HepG2 (cell line): ENCODE results near the gene ZNF324B. TPM values are rescaled to one million over a fixed set of nuclear protein-coding genes. Genes with fewer than 3 reads are reported as not detected.

Experiments used
- ESRRA ChIP-seq: sonication (generic); formaldehyde crosslinking; IDR thresholded peaks from 2 replicates; pipeline ENCODE4 v1.5.1; 2020; ENCODE audit warnings: mild to moderate bottlenecking, low read depth, missing genetic modification reagents
- KDM1A ChIP-seq: IDR thresholded peaks from 2 replicates; pipeline ENCODE4 v1.6.1; 2016; ENCODE audit warnings: missing compliant biosample characterization
- KLF13 ChIP-seq: sonication (generic); formaldehyde crosslinking; IDR thresholded peaks from 2 replicates; pipeline ENCODE4 v1.4.0; 2020; ENCODE audit warnings: mild to moderate bottlenecking, missing genetic modification reagents
- MAZ ChIP-seq, 2 experiments: sonication (generic) in 1 of 2; formaldehyde crosslinking in 1 of 2; IDR thresholded peaks; 2 replicates each; pipeline versions ENCODE4 v1.5.0 to v1.6.1; 2012 to 2020; ENCODE audit warnings: low read depth in 2 of 2, mild to moderate bottlenecking in 2 of 2, borderline replicate concordance in 1 of 2, improper control_type of control experiment in 1 of 2, low read length in 1 of 2, missing genetic modification reagents in 1 of 2, moderate library complexity in 1 of 2
- MTF1 ChIP-seq: sonication (generic); formaldehyde crosslinking; IDR thresholded peaks from 2 replicates; pipeline ENCODE4 v1.5.0; 2020; ENCODE audit warnings: missing genetic modification reagents
- NFYC ChIP-seq: IDR thresholded peaks from 2 replicates; pipeline ENCODE4 v1.6.1; 2016; ENCODE audit warnings: missing genetic modification reagents, missing compliant biosample characterization
- ONECUT2 ChIP-seq: sonication (generic); formaldehyde crosslinking; IDR thresholded peaks from 2 replicates; pipeline ENCODE4 v1.4.0; 2020; ENCODE audit warnings: missing genetic modification reagents
- PHB2 ChIP-seq: fragments of 450-650 bp; IDR thresholded peaks from 2 replicates; pipeline ENCODE4 v1.6.1; 2018; ENCODE audit not compliant: partially characterized antibody
- SMAD1 ChIP-seq: sonication (generic); formaldehyde crosslinking; IDR thresholded peaks from 2 replicates; pipeline ENCODE4 v1.4.0; 2020; ENCODE audit warnings: missing genetic modification reagents, low read depth, mild to moderate bottlenecking, borderline replicate concordance
- YY1 ChIP-seq: IDR thresholded peaks from 2 replicates; pipeline ENCODE4 v1.6.1; 2011; ENCODE audit warnings: low read length, low read depth, moderate library complexity, mild to moderate bottlenecking; ENCODE audit not compliant: insufficient read depth, insufficient replicate concordance
- ZBTB7B ChIP-seq: sonication (generic); formaldehyde crosslinking; IDR thresholded peaks from 2 replicates; pipeline ENCODE4 v1.4.0; 2020; ENCODE audit warnings: missing genetic modification reagents
- ZNF12 ChIP-seq: sonication (generic); formaldehyde crosslinking; IDR thresholded peaks from 2 replicates; pipeline ENCODE4 v1.5.0; 2020; ENCODE audit warnings: missing genetic modification reagents
- ZNF20 ChIP-seq: sonication (generic); formaldehyde crosslinking; IDR thresholded peaks from 2 replicates; pipeline ENCODE4 v1.4.0; 2020; ENCODE audit warnings: mild to moderate bottlenecking, moderate library complexity, missing genetic modification reagents
- ZNF253 ChIP-seq: sonication (generic); formaldehyde crosslinking; IDR thresholded peaks from 2 replicates; pipeline ENCODE4 v1.8.0; 2022; ENCODE audit warnings: mild to moderate bottlenecking, missing genetic modification reagents, borderline replicate concordance
- ZNF761 ChIP-seq: sonication (generic); formaldehyde crosslinking; conservative IDR thresholded peaks from 2 replicates; pipeline ENCODE4 v1.4.0; 2020; ENCODE audit warnings: mild to moderate bottlenecking, missing genetic modification reagents
- ZNF816 ChIP-seq: sonication (generic); formaldehyde crosslinking; IDR thresholded peaks from 2 replicates; pipeline ENCODE4 v1.8.0; 2022; ENCODE audit warnings: missing genetic modification reagents, mild to moderate bottlenecking, borderline replicate concordance
- polyA plus RNA-seq, 8 experiments: library from polyadenylated mRNA; depleted of rRNA in 3 of 8; stranded (reverse) in 7 of 8; unstranded in 1 of 8; fragments of >200 nt; fragmentation: Illumina TruSeq in 4 of 8; extraction: Trizol in 4 of 8; gene quantifications; 2 replicates each; pipeline versions ENCODE4 v1.2.1 to v1.2.3, GENCODE V29; 2011 to 2016; ENCODE audit warnings: low read depth in 4 of 8, missing spikeins in 1 of 8, mixed read lengths in 1 of 8; ENCODE audit not compliant: insufficient read depth in 1 of 8
- total RNA-seq, 5 experiments: library from RNA; depleted of rRNA; stranded (reverse); fragments of >200 nt; fragmentation: Illumina TruSeq; extraction: Trizol; gene quantifications; 2 replicates each; pipeline ENCODE4 v1.2.3, GENCODE V29; 2016; ENCODE audit warnings: low read depth in 1 of 5
- TF ChIP-seq, protein P1 (sequence below): sonication (generic); formaldehyde crosslinking; IDR thresholded peaks from 2 replicates; pipeline ENCODE4 v1.4.0; 2020; ENCODE audit warnings: mild to moderate bottlenecking, missing genetic modification reagents
- TF ChIP-seq, protein P2 (sequence below), 2 experiments: sonication (generic) in 1 of 2; formaldehyde crosslinking in 1 of 2; IDR thresholded peaks; 2 replicates each; pipeline versions ENCODE4 v1.5.1 to v1.6.1; 2011 to 2020; ENCODE audit warnings: borderline replicate concordance in 1 of 2, low read depth in 1 of 2, low read length in 1 of 2, mild to moderate bottlenecking in 1 of 2, missing genetic modification reagents in 1 of 2, moderate library complexity in 1 of 2
- TF ChIP-seq, protein P3 (sequence below): IDR thresholded peaks from 2 replicates; pipeline ENCODE4 v1.6.1; 2016
- TF ChIP-seq, protein P4 (sequence below): sonication (generic); formaldehyde crosslinking; IDR thresholded peaks from 2 replicates; pipeline ENCODE4 v1.4.0; 2020; ENCODE audit warnings: mild to moderate bottlenecking, missing genetic modification reagents

ZNF324B gene
- total and polyA plus RNA-seq, 2 of the 13 experiments (the other 11 are each of a cell fraction or from before 2014, with no cell fraction given), result 0.53 to 3.0 TPM

DNA sequence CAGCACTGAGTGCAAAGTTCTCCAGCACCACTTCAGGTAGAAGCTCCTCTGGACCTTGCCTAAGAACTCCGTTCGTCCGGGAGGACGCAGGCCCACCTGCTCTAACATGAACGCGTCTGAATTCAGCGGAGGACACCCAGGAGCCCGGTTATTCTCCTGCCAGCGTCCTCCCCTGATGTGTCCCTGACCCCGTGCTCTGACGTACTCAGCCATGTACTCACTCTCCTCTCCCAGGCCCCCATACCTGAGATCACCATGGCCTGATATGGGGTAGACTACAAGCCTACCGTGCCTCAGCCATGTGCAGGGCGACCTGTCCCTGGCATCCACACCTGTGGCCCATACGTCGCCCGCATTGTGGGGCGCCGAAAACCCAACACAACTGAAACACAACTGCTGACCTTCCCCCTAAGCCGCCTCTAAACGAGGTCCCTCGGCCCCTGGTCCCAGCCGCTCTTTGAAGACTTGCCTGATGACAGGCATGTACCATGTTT lies 43.7 kb upstream of the ZNF324B start (continued):
- TF ChIP-seq, protein P1, sequence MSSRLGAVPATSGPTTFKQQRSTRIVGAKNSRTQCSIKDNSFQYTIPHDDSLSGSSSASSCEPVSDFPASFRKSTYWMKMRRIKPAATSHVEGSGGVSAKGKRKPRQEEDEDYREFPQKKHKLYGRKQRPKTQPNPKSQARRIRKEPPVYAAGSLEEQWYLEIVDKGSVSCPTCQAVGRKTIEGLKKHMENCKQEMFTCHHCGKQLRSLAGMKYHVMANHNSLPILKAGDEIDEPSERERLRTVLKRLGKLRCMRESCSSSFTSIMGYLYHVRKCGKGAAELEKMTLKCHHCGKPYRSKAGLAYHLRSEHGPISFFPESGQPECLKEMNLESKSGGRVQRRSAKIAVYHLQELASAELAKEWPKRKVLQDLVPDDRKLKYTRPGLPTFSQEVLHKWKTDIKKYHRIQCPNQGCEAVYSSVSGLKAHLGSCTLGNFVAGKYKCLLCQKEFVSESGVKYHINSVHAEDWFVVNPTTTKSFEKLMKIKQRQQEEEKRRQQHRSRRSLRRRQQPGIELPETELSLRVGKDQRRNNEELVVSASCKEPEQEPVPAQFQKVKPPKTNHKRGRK, result no peak; the same call in 1 of the 2 replicates
- TF ChIP-seq SMAD1 (CRISPR knock-in tag) (0 out of 2 replicates have a peak, but pooled peaks have one; percentile 21), ZNF20 (CRISPR knock-in tag) (no peak), KDM1A (CRISPR knock-in tag) (no peak), YY1 (no peak), MAZ (IDR thresholded peaks at IDR 0.05; ENCODE audit: borderline replicate concordance, low read depth, low read length) (0 out of 2 replicates have a peak, but pooled peaks have one; percentile 30), MAZ (CRISPR knock-in tag; IDR thresholded peaks at IDR 0.05; ENCODE audit: low read depth) (no peak), ONECUT2 (no peak), MTF1 (no peak), PHB2 (no peak), KLF13 (no peak), NFYC (CRISPR knock-in tag) (no peak), ZNF761 (CRISPR knock-in tag) (no peak), ZNF253 (CRISPR knock-in tag) (no peak), ZNF816 (CRISPR knock-in tag) (no peak), ESRRA (0 out of 2 replicates have a peak, but pooled peaks have one; percentile 13), ZBTB7B (peak; percentile 20; the same call in 1 of the 2 replicates), ZNF12 (CRISPR knock-in tag) (no peak)
- TF ChIP-seq, protein P2, sequence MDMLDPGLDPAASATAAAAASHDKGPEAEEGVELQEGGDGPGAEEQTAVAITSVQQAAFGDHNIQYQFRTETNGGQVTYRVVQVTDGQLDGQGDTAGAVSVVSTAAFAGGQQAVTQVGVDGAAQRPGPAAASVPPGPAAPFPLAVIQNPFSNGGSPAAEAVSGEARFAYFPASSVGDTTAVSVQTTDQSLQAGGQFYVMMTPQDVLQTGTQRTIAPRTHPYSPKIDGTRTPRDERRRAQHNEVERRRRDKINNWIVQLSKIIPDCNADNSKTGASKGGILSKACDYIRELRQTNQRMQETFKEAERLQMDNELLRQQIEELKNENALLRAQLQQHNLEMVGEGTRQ (IDR thresholded peaks at IDR 0.05; ENCODE audit: low read depth, low read length), result no peak
- TF ChIP-seq, protein P2 (CRISPR knock-in tag; IDR thresholded peaks at IDR 0.05; ENCODE audit: borderline replicate concordance), result no peak
- TF ChIP-seq, protein P3, sequence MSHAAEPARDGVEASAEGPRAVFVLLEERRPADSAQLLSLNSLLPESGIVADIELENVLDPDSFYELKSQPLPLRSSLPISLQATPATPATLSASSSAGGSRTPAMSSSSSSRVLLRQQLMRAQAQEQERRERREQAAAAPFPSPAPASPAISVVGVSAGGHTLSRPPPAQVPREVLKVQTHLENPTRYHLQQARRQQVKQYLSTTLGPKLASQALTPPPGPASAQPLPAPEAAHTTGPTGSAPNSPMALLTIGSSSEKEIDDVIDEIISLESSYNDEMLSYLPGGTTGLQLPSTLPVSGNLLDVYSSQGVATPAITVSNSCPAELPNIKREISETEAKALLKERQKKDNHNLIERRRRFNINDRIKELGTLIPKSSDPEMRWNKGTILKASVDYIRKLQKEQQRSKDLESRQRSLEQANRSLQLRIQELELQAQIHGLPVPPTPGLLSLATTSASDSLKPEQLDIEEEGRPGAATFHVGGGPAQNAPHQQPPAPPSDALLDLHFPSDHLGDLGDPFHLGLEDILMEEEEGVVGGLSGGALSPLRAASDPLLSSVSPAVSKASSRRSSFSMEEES (CRISPR knock-in tag), result no peak
- TF ChIP-seq, protein P4, sequence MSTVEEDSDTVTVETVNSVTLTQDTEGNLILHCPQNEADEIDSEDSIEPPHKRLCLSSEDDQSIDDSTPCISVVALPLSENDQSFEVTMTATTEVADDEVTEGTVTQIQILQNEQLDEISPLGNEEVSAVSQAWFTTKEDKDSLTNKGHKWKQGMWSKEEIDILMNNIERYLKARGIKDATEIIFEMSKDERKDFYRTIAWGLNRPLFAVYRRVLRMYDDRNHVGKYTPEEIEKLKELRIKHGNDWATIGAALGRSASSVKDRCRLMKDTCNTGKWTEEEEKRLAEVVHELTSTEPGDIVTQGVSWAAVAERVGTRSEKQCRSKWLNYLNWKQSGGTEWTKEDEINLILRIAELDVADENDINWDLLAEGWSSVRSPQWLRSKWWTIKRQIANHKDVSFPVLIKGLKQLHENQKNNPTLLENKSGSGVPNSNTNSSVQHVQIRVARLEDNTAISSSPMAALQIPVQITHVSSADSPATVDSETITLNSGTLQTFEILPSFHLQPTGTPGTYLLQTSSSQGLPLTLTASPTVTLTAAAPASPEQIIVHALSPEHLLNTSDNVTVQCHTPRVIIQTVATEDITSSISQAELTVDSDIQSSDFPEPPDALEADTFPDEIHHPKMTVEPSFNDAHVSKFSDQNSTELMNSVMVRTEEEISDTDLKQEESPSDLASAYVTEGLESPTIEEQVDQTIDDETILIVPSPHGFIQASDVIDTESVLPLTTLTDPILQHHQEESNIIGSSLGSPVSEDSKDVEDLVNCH (CRISPR knock-in tag), result no peak
